ENCODE measurements around the gene VPS25. TPM values are rescaled to one million over a fixed set of nuclear protein-coding genes. Genes with fewer than 3 reads are reported as not detected.

VPS25 gene
- polyA plus RNA-seq, 1 donor from 2014 or later = 133 TPM

GRCh38 chr17:42743595-42744282 is 29.5 kb upstream of the VPS25 start:
- peak; percentile 19 for TF ChIP-seq SMC3 (conservative IDR thresholded peaks at IDR 0.05; ENCODE audit: poor library complexity)
- TF ChIP-seq RAD21 (conservative IDR thresholded peaks at IDR 0.05) = no peak
- Histone ChIP-seq H4K20me1 (ENCODE audit: insufficient read depth) (no peaks in the 10 kb centered on the region), H3F3A (ENCODE audit: insufficient read depth, low read length, poor library complexity, severe bottlenecking) (no peaks in the 10 kb centered on the region), H3K9ac (ENCODE audit: low read length) (peak overlapping the region; percentile 86), H3K27ac (ENCODE audit: low read length) (peak overlapping the region; percentile 81), H3K9me3 (ENCODE audit: low read length) (no peaks in the 10 kb centered on the region), H3K36me3 (ENCODE audit: insufficient read depth, low read length) (no peaks in the 10 kb centered on the region), H3K9me2 (ENCODE audit: insufficient read depth, low read length) (no peaks in the 10 kb centered on the region), H2AFZ (ENCODE audit: low read depth, low read length) (peak overlapping the region; percentile 90), H3K4me3 (ENCODE audit: low read length) (peak overlapping the region; percentile 91), H3K4me2 (ENCODE audit: low read length) (peak overlapping the region; percentile 66), H3K79me2 (replicated peaks; ENCODE audit: insufficient read depth, low read length) (peaks cover 13% of the 10 kb centered on the region), H3K27me3 (ENCODE audit: insufficient read depth, low read depth, low read length) (no peaks in the 10 kb centered on the region)

- Histone ChIP-seq H3K79me2 (replicated peaks; ENCODE audit: insufficient read depth, low read length) (peaks cover 13% of the 10 kb centered on the region), H4K20me1 (ENCODE audit: insufficient read depth) (no peaks in the 10 kb centered on the region), H3K27me3 (ENCODE audit: insufficient read depth, low read depth, low read length) (no peaks in the 10 kb centered on the region), H3K9me2 (ENCODE audit: insufficient read depth, low read length) (no peaks in the 10 kb centered on the region), H3K4me2 (ENCODE audit: low read length) (peak overlapping the region; percentile 66), H3F3A (ENCODE audit: insufficient read depth, low read length, poor library complexity, severe bottlenecking) (no peaks in the 10 kb centered on the region), H3K4me3 (ENCODE audit: low read length) (peak overlapping the region; percentile 91), H3K9me3 (ENCODE audit: low read length) (no peaks in the 10 kb centered on the region), H3K9ac (ENCODE audit: low read length) (peak overlapping the region; percentile 86), H3K27ac (ENCODE audit: low read length) (peak overlapping the region; percentile 81), H2AFZ (ENCODE audit: low read depth, low read length) (peak overlapping the region; percentile 90), H3K36me3 (ENCODE audit: insufficient read depth, low read length) (no peaks in the 10 kb centered on the region)
- TF ChIP-seq CTCF (IDR thresholded peaks at IDR 0.05; ENCODE audit: poor library complexity, severe bottlenecking) (peak; percentile 48), EZH2 (IDR thresholded peaks at IDR 0.05; ENCODE audit: borderline replicate concordance, insufficient read depth, low read length, poor library complexity, severe bottlenecking) (no peak), MXI1 (conservative IDR thresholded peaks at IDR 0.05; ENCODE audit: poor library complexity, severe bottlenecking) (peak; percentile 76), TAF1 (IDR thresholded peaks at IDR 0.05; ENCODE audit: low read depth) (no peak), RAD21 (conservative IDR thresholded peaks at IDR 0.05) (no peak), POLR2AphosphoS5 (IDR thresholded peaks at IDR 0.05) (no peak), SMC3 (conservative IDR thresholded peaks at IDR 0.05; ENCODE audit: poor library complexity) (peak; percentile 6), REST (IDR thresholded peaks at IDR 0.05; ENCODE audit: borderline replicate concordance) (no peak)
Observed at GRCh38 chr17:42744283-42744805, 28.9 kb upstream of the VPS25 start.
